Subcutaneous adipose tissue (tissue), 4 donors: ENCODE measurements around the gene TMEM87B. TPM values are rescaled to one million over a fixed set of nuclear protein-coding genes. Genes with fewer than 3 reads are reported as not detected.

ENCODE experiments used
- CTCF ChIP-seq: fragments of 450-650 bp; IDR thresholded peaks from one replicate; pipeline ENCODE4 v1.5.1; 2016; ENCODE audit warnings: low read depth, mild to moderate bottlenecking, control low read depth, antibody characterized with exemption, moderate library complexity
- total RNA-seq, 4 donors: library from RNA; depleted of rRNA; stranded (reverse); fragments of >200 nt; gene quantifications; one replicate each; pipeline ENCODE4 v1.1.0, GENCODE V29; 2016

The TMEM87B gene
- total RNA-seq, 4 donors from 2014 or later = 13.6 to 27.5 (median 20.6) TPM

- TF ChIP-seq CTCF = no peak
Measured at GRCh38 chr2:112092286-112093041, 37.4 kb downstream of the TMEM87B start.

GRCh38 chr2:112093216-112093615, 38.1 kb downstream of the TMEM87B start:
- no peak for TF ChIP-seq CTCF

- TF ChIP-seq CTCF = no peak
Measured at GRCh38 chr2:112095681-112096080, 40.6 kb downstream of the TMEM87B start.

GRCh38 chr2:112096098-112096497, 41.0 kb downstream of the TMEM87B start:
- TF ChIP-seq CTCF = no peak

GRCh38 chr2:112108178-112108832, 53.2 kb downstream of the TMEM87B start:
- TF ChIP-seq CTCF = no peak

- no peak for TF ChIP-seq CTCF
Measured at GRCh38 chr2:112109278-112109677, 54.2 kb downstream of the TMEM87B start.

GRCh38 chr2:112110966-112111365, 55.9 kb downstream of the TMEM87B start:
- TF ChIP-seq CTCF = no peak
